Kidney (tissue), 22 donors: ENCODE results near the gene OAS3. TPM values are rescaled to one million over a fixed set of nuclear protein-coding genes. Genes with fewer than 3 reads are reported as not detected.

ENCODE experiments used
- DNase-seq, 5 donors: peaks; one replicate each; pipeline ENCODE4 v3.0.0-alpha.2; 2013 to 2020
- FAIRE-seq: peaks from 2 replicates; lab custom pipeline; 2012; peaks lifted over from hg19 to GRCh38; lab: Jason Lieb, UNC
- H3K27ac ChIP-seq, 2 donors: one replicate each; pipeline ENCODE4 v1.7.0; 2013; ENCODE audit warnings: low read depth in 2 of 2, low read length in 2 of 2, inconsistent platforms in 1 of 2
- H3K27me3 ChIP-seq: one replicate; pipeline ENCODE4 v1.7.1; 2013; ENCODE audit warnings: low read length, inconsistent platforms; ENCODE audit not compliant: control insufficient read depth, insufficient read depth
- H3K36me3 ChIP-seq, 3 donors: one replicate each; pipeline versions ENCODE4 v1.7.0 to v1.7.1; 2013; ENCODE audit warnings: low read length in 3 of 3, control low read depth in 1 of 3, inconsistent platforms in 1 of 3; ENCODE audit not compliant: insufficient read depth in 3 of 3, control insufficient read depth in 2 of 3
- H3K4me1 ChIP-seq, 3 donors: one replicate each; pipeline versions ENCODE4 v1.7.0 to v1.7.1; 2013; ENCODE audit warnings: low read length in 3 of 3, inconsistent platforms in 1 of 3, low read depth in 1 of 3; ENCODE audit not compliant: control insufficient read depth in 2 of 3, insufficient read depth in 2 of 3
- H3K4me3 ChIP-seq, 3 donors: one replicate each; pipeline versions ENCODE4 v1.7.0 to v1.8.1; 2013; ENCODE audit warnings: low read length in 3 of 3, control low read depth in 1 of 3, inconsistent platforms in 1 of 3
- H3K9ac ChIP-seq, 3 donors: one replicate each; pipeline versions ENCODE4 v1.7.0 to v1.7.1; 2013; ENCODE audit warnings: low read length in 3 of 3, control low read depth in 1 of 3, inconsistent platforms in 1 of 3
- H3K9me3 ChIP-seq, 3 donors: one replicate each; pipeline versions ENCODE4 v1.7.0 to v1.7.1; 2013; ENCODE audit warnings: low read length in 3 of 3, control low read depth in 1 of 3, inconsistent platforms in 1 of 3; ENCODE audit not compliant: control insufficient read depth in 2 of 3, insufficient read depth in 1 of 3
- CTCF ChIP-seq: IDR thresholded peaks from 3 replicates; pipeline ENCODE4 v1.5.1; 2012; ENCODE audit warnings: mild to moderate bottlenecking, moderate library complexity, borderline replicate concordance; ENCODE audit not compliant: insufficient read depth; ENCODE audit errors: extremely low read depth
- intact Hi-C: fragments of 100-400 bp; cut with DNase I; formaldehyde crosslinking; loops from one replicate; pipeline ENCODE4 v1.11.1; 2022
- long read RNA-seq, 10 donors: library from polyadenylated mRNA in 1 of 10; unstranded in 1 of 10; transcript quantifications; one replicate each; pipeline ENCODE4 v2.0.0 and lab custom pipeline, GENCODE V29; 2021 to 2026
- polyA plus RNA-seq: library from polyadenylated mRNA; stranded (reverse); fragments of 350-450 nt; fragmentation: Illumina TruSeq; extraction: RNeasy Lipid Tissue Mini Kit (QIAGEN cat#74804); gene quantifications from one replicate; pipeline ENCODE4 v1.2.3, GENCODE V29; 2014; ENCODE audit warnings: low read depth, low replicate concordance; ENCODE audit not compliant: insufficient read depth
- total RNA-seq: library from RNA; stranded (reverse); fragmentation: NEBNext Ultra II Directional; extraction: Animal tissue kit (Norgen Biotek cat#: 25700); gene quantifications from one replicate; pipeline ENCODE4 v1.2.1, GENCODE V29; 2021
- donor health status: control.
- donor health status: control.
- donor health status: control.
- donor health status: control.
- donor health status: control.
- donor health status: DM: yes; HTN: yes; CAD: no.
- donor health status: Normal renal cell carcinoma (clear cell type).

Gene OAS3
- total RNA-seq (15.6 TPM), polyA plus RNA-seq (2.5 TPM)
- long read RNA-seq, donor 1, full-length matches to known transcripts, result 1 of 1 reads
- long read RNA-seq, donor 1, partial matches to known transcripts, result 0 of 1 reads
- long read RNA-seq, donor 1, other reads (novel, unspliced or antisense), result 0 of 1 reads
- long read RNA-seq, donor 2, partial matches to known transcripts, result 0 of 1 reads
- long read RNA-seq, donor 2, other reads (novel, unspliced or antisense), result 0 of 1 reads
- long read RNA-seq, donor 3, full-length matches to known transcripts, result 2 of 2 reads
- long read RNA-seq, donor 3, partial matches to known transcripts, result 0 of 2 reads
- long read RNA-seq, donor 3, other reads (novel, unspliced or antisense), result 0 of 2 reads
- long read RNA-seq, donor 4, partial matches to known transcripts, result 7 of 7 reads
- long read RNA-seq, donor 4, other reads (novel, unspliced or antisense), result 0 of 7 reads
- long read RNA-seq, donor 5, result 0 reads
- long read RNA-seq, donor 6, full-length matches to known transcripts, result 1 of 1 reads
- long read RNA-seq, donor 6, partial matches to known transcripts, result 0 of 1 reads
- long read RNA-seq, donor 6, other reads (novel, unspliced or antisense), result 0 of 1 reads
- long read RNA-seq, donor 7, partial matches to known transcripts, result 1 of 4 reads
- long read RNA-seq, donor 7, other reads (novel, unspliced or antisense), result 3 of 4 reads
- long read RNA-seq, donor 8, partial matches to known transcripts, result 0 of 2 reads
- long read RNA-seq, donor 8, other reads (novel, unspliced or antisense), result 0 of 2 reads
- long read RNA-seq, donor 9, partial matches to known transcripts, result 0 of 1 reads
- long read RNA-seq, donor 9, other reads (novel, unspliced or antisense), result 0 of 1 reads
- long read RNA-seq, donor 10, partial matches to known transcripts, result 0 of 1 reads
- long read RNA-seq, donor 10, other reads (novel, unspliced or antisense), result 0 of 1 reads

- TF ChIP-seq CTCF, result no peak
- H3K27ac ChIP-seq, result peak within 1 kb of the TSS in 1 of 2 donors; percentile 55
- intact Hi-C loops, result no loop called here
- FAIRE-seq (no peak), DNase-seq (peak; percentile 63 to 96 (median 71))
- no peaks in the 10 kb centered on the region for H3K9me3 ChIP-seq
- no peaks in the 10 kb centered on the region for H3K36me3 ChIP-seq
- peak within 1 kb of the TSS; percentile 48 to 72 (median 72) for H3K9ac ChIP-seq
- peaks cover 0 to 9% (median 4%) of the 10 kb centered on the region in 3 donors for H3K4me1 ChIP-seq
- no peaks in the 10 kb centered on the region for H3K27me3 ChIP-seq
- H3K4me3 ChIP-seq, result peak within 1 kb of the TSS; percentile 70 to 88 (median 81)
Observed at GRCh38 chr12:112937741-112938719, at the start of gene OAS3. Gene OAS3 (plus strand): TSS chr12:112938474. CDS start chr12:112938531, 57 bp downstream.

GRCh38 chr12:112891093-112892024, 46.9 kb upstream of the OAS3 start:
- intact Hi-C loops, result loop anchor here (10.0 kb wide), 1 partner anchor 283 kb away; no protein-coding TSS in a partner anchor
- Histone ChIP-seq H3K9me3 (peaks cover 0 to under 1% (median 0%) of the 10 kb centered on the region in 3 donors), H3K4me1 (no peaks in the 10 kb centered on the region), H3K4me3 (no peak overlapping the region), H3K9ac (no peak overlapping the region), H3K36me3 (no peaks in the 10 kb centered on the region), H3K27me3 (no peaks in the 10 kb centered on the region), H3K27ac (no peak overlapping the region)
- DNase-seq, result no peak
- no peak for FAIRE-seq
- no peak for TF ChIP-seq CTCF
